CD4-positive, alpha-beta memory T cell (primary cell): ENCODE results near the gene MACF1. TPM values are rescaled to one million over a fixed set of nuclear protein-coding genes. Genes with fewer than 3 reads are reported as not detected.
A peak's percentile ranks its signal among the peaks of the same experiment; 100 is the strongest.

Experiments
- CTCF ChIA-PET: fragments of 350-600 bp; sonication (Branson Sonifier 250); formaldehyde crosslinking; loops from one replicate; lab custom pipeline; 2021; ENCODE audit warnings: inconsistent platforms; ENCODE audit not compliant: partially characterized antibody; lab: Charles Lee
- POLR2A ChIA-PET: fragments of 350-600 bp; sonication (Branson Sonifier 250); formaldehyde crosslinking; loops from one replicate; lab custom pipeline; 2021; ENCODE audit not compliant: partially characterized antibody; lab: Charles Lee
- DNase-seq, 5 donors: peaks; one replicate each; pipeline versions ENCODE4 v3.0.0 to v3.0.0-alpha.2; 2020 to 2022; ENCODE audit warnings: mixed read lengths in 1 of 5
- H3K27ac ChIP-seq: one replicate; pipeline ENCODE4 v1.7.0; 2013; ENCODE audit warnings: low read depth, low read length
- H3K27me3 ChIP-seq: 2 replicates; pipeline ENCODE4 v1.7.0; 2013; ENCODE audit warnings: mild to moderate bottlenecking, low read length, moderate library complexity; ENCODE audit not compliant: insufficient read depth
- H3K36me3 ChIP-seq: 2 replicates; pipeline ENCODE4 v1.7.0; 2013; ENCODE audit warnings: mild to moderate bottlenecking, low read length, moderate library complexity; ENCODE audit not compliant: insufficient read depth
- H3K4me1 ChIP-seq: 2 replicates; pipeline ENCODE4 v1.7.0; 2013; ENCODE audit warnings: mild to moderate bottlenecking, low read length, moderate library complexity; ENCODE audit not compliant: insufficient read depth
- H3K4me3 ChIP-seq, 2 donors: one replicate each; pipeline ENCODE4 v1.7.0; 2013; ENCODE audit warnings: low read length in 2 of 2, mild to moderate bottlenecking in 1 of 2
- H3K9me3 ChIP-seq, 2 donors: one replicate each; pipeline ENCODE4 v1.7.0; 2013; ENCODE audit warnings: low read length in 2 of 2, control low read depth in 1 of 2; ENCODE audit not compliant: control insufficient read depth in 1 of 2
- H3K27ac Mint-ChIP-seq, 7 donors: one replicate each; pipeline ENCODE4 v1.8.0; 2020 to 2021; ENCODE audit warnings: mixed read lengths in 7 of 7, mild to moderate bottlenecking in 6 of 7, inconsistent platforms in 3 of 7, moderate library complexity in 3 of 7
- H3K27me3 Mint-ChIP-seq, 2 donors: one replicate each; pipeline ENCODE4 v1.8.0; 2020 to 2021; ENCODE audit warnings: mixed read lengths in 2 of 2
- H3K36me3 Mint-ChIP-seq, 2 donors: one replicate each; pipeline ENCODE4 v1.8.0; 2020 to 2021; ENCODE audit warnings: mixed read lengths in 2 of 2, inconsistent platforms in 1 of 2, mild to moderate bottlenecking in 1 of 2
- H3K4me1 Mint-ChIP-seq, 4 donors: one replicate each; pipeline ENCODE4 v1.8.0; 2020 to 2021; ENCODE audit warnings: mixed read lengths in 4 of 4, mild to moderate bottlenecking in 1 of 4
- H3K4me3 Mint-ChIP-seq, 8 donors: one replicate each; pipeline ENCODE4 v1.8.0; 2020 to 2021; ENCODE audit warnings: mixed read lengths in 8 of 8, mild to moderate bottlenecking in 7 of 8, moderate library complexity in 6 of 8, inconsistent platforms in 3 of 8
- H3K9me3 Mint-ChIP-seq, 8 donors: one replicate each; pipeline ENCODE4 v1.8.0; 2020 to 2021; ENCODE audit warnings: mixed read lengths in 8 of 8, mild to moderate bottlenecking in 5 of 8, inconsistent platforms in 3 of 8, moderate library complexity in 1 of 8
- intact Hi-C: fragments of 100-400 bp; cut with micrococcal nuclease; formaldehyde crosslinking; loops from one replicate; pipeline ENCODE4 v1.15.1; 2023
- polyA plus RNA-seq, 2 donors: library from polyadenylated mRNA; unstranded; fragments of 300-500 nt; fragmentation: Illumina TruSeq; gene quantifications; one replicate each; pipeline ENCODE4 v1.2.3, GENCODE V29; 2021
- total RNA-seq, 2 experiments: library from RNA; stranded (reverse); gene quantifications; one replicate each; pipeline ENCODE4 v1.2.3, GENCODE V29; 2021

The MACF1 gene
- total and polyA plus RNA-seq, 4 experiments from 2014 or later: 6.8 to 387 (median 222) TPM

- intact Hi-C loops: no loop called here
- Histone ChIP-seq H3K4me1 (no peaks in the 10 kb centered on the region), H3K36me3 (no peaks in the 10 kb centered on the region), H3K27ac (no peak overlapping the region), H3K27me3 (no peaks in the 10 kb centered on the region), H3K4me3 (no peak overlapping the region), H3K9me3 (no peaks in the 10 kb centered on the region)
- ChIA-PET POLR2A (no interaction called here), CTCF (interaction anchor here (1.9 kb wide), 1 partner anchor 13 kb away, joined by 5 read pairs; no protein-coding TSS in a partner anchor)
- Mint-ChIP-seq H3K4me1 (no peaks in the 10 kb centered on the region), H3K27ac (no peak overlapping the region), H3K4me3 (no peak overlapping the region), H3K27me3 (peaks cover 0 to 2% of the 10 kb centered on the region in 2 donors), H3K36me3 (no peaks in the 10 kb centered on the region), H3K9me3 (no peaks in the 10 kb centered on the region)
- no peak for DNase-seq
Measured at GRCh38 chr1:39170731-39171667, 33.5 kb upstream of the MACF1 start.

DNA sequence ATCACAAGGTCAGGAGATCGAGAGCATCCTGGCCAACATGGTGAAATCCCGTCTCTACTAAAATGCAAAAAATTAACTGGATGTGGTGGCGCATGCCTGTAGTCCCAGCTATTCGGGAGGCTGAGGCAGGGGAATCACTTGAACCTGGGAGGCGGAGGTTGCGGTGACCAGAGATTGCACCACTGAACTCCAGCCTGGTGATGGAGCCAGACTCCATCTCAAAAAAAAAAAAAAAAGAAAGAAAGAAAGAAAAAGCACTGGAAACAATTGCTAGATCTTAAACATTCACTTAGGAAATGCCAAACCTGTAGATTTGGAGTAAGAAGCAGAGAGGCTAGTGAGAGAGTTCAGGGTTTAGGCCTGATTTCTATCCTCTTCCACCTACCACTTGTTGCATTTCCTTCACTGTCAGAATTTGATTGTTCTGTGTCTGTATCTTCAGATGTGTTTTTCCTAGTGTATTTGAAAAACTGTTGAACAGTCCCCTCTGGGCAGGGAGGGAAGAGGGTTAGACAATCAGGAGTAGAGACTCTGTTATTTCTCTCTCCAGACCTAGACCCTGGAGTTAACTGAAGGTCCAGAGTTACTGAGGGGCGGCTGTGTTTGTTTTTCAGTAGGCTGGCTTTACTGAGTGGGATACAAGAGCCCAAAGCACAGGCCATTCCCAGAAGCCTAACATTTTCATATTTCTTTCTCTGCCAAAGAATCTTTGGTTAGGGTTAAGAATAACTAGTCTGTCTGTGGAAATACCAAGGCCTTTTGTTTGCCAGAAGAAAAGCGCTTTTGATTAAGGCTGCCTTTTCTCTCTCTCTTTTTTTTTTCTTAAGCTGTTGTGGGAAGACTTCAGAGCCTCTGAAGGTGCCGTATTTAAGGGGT lies 31.1 kb upstream of the MACF1 start:
- Mint-ChIP-seq H3K4me1 (no peaks in the 10 kb centered on the region), H3K36me3 (no peaks in the 10 kb centered on the region), H3K4me3 (no peak overlapping the region), H3K27me3 (peaks cover 0 to 2% of the 10 kb centered on the region in 2 donors), H3K27ac (no peak overlapping the region), H3K9me3 (no peaks in the 10 kb centered on the region)
- Histone ChIP-seq H3K27ac (no peak overlapping the region), H3K36me3 (no peaks in the 10 kb centered on the region), H3K4me1 (no peaks in the 10 kb centered on the region), H3K27me3 (no peaks in the 10 kb centered on the region), H3K9me3 (no peaks in the 10 kb centered on the region), H3K4me3 (no peak overlapping the region)
- ChIA-PET POLR2A (no interaction called here), CTCF (interaction anchor here (0.6 to 1.1 kb wide), 3 partner anchors 10 to 117 kb away, joined by 3 to 5 read pairs (median 5); no protein-coding TSS in a partner anchor)
- DNase-seq: no peak
- intact Hi-C loops: no loop called here

DNA sequence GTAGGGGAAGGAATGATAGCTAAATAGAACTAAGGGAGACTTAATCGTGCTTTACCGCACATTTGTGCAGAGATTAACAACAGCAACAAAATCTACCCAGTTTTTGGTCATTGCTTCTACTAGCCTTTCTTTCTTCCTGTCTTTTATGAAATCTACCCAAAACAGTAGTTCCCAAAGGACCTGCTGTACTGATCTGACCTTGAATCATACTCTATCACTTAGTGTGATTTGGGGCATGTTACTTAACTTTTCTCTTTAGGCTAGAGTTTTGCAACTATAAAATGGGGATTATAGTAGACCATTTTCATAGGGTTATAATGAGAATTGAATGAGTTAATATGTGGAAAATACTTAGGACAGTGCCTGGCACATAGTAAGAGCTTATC lies 30.5 kb upstream of the MACF1 start:
- H3K9me3 Mint-ChIP-seq: no peaks in the 10 kb centered on the region
- ChIA-PET CTCF (interaction anchor here (0.6 to 1.1 kb wide), 3 partner anchors 10 to 117 kb away, joined by 3 to 5 read pairs (median 5); no protein-coding TSS in a partner anchor), POLR2A (interaction anchor here (0.7 kb wide), 1 partner anchor 10 kb away, joined by 3 read pairs; no protein-coding TSS in a partner anchor)
- H3K4me3 ChIP-seq: no peak overlapping the region
- no peaks in the 10 kb centered on the region for H3K9me3 ChIP-seq
- H3K36me3 ChIP-seq: no peaks in the 10 kb centered on the region
- no peak overlapping the region for H3K27ac ChIP-seq
- H3K27me3 ChIP-seq: no peaks in the 10 kb centered on the region
- intact Hi-C loops: no loop called here
- no peak for DNase-seq
- H3K27me3 Mint-ChIP-seq: peaks cover 0 to 2% of the 10 kb centered on the region in 2 donors
- no peaks in the 10 kb centered on the region for H3K36me3 Mint-ChIP-seq
- no peak overlapping the region for H3K4me3 Mint-ChIP-seq
- no peaks in the 10 kb centered on the region for H3K4me1 ChIP-seq
- no peak overlapping the region for H3K27ac Mint-ChIP-seq
- H3K4me1 Mint-ChIP-seq: no peaks in the 10 kb centered on the region

GRCh38 chr1:39174390-39175081 lies 30.0 kb upstream of the MACF1 start:
- Histone ChIP-seq H3K9me3 (no peaks in the 10 kb centered on the region), H3K27me3 (no peaks in the 10 kb centered on the region), H3K27ac (no peak overlapping the region), H3K4me1 (no peaks in the 10 kb centered on the region), H3K36me3 (no peaks in the 10 kb centered on the region), H3K4me3 (no peak overlapping the region)
- CTCF ChIA-PET: interaction anchor here (0.6 to 1.1 kb wide), 3 partner anchors 9 to 116 kb away, joined by 3 to 5 read pairs (median 5); no protein-coding TSS in a partner anchor
- DNase-seq: no peak
- Mint-ChIP-seq H3K4me3 (no peak overlapping the region), H3K9me3 (no peaks in the 10 kb centered on the region), H3K27ac (no peak overlapping the region), H3K36me3 (no peaks in the 10 kb centered on the region), H3K4me1 (no peaks in the 10 kb centered on the region), H3K27me3 (peaks cover 0 to 2% of the 10 kb centered on the region in 2 donors)
- POLR2A ChIA-PET: interaction anchor here (0.7 kb wide), 1 partner anchor 9 kb away, joined by 3 read pairs; no protein-coding TSS in a partner anchor
- intact Hi-C loops: no loop called here

GRCh38 chr1:39177706-39178105 lies 26.8 kb upstream of the MACF1 start:
- H3K9me3 ChIP-seq: no peaks in the 10 kb centered on the region
- Mint-ChIP-seq H3K9me3 (no peaks in the 10 kb centered on the region), H3K4me1 (no peaks in the 10 kb centered on the region), H3K4me3 (no peak overlapping the region), H3K27ac (no peak overlapping the region), H3K27me3 (no peaks in the 10 kb centered on the region), H3K36me3 (no peaks in the 10 kb centered on the region)
- POLR2A ChIA-PET: no interaction called here
- CTCF ChIA-PET: no interaction called here
- no peak overlapping the region for H3K4me3 ChIP-seq
- no peaks in the 10 kb centered on the region for H3K27me3 ChIP-seq
- no peak overlapping the region for H3K27ac ChIP-seq
- no peaks in the 10 kb centered on the region for H3K36me3 ChIP-seq
- no peak for DNase-seq
- no peaks in the 10 kb centered on the region for H3K4me1 ChIP-seq
- intact Hi-C loops: no loop called here

GRCh38 chr1:39178541-39179431 lies 25.7 kb upstream of the MACF1 start:
- H3K4me3 ChIP-seq: no peak overlapping the region
- no peaks in the 10 kb centered on the region for H3K36me3 Mint-ChIP-seq
- no peak overlapping the region for H3K27ac ChIP-seq
- no peaks in the 10 kb centered on the region for H3K36me3 ChIP-seq
- no peaks in the 10 kb centered on the region for H3K9me3 Mint-ChIP-seq
- H3K4me1 Mint-ChIP-seq: peaks cover 5 to 11% (median 6%) of the 10 kb centered on the region in 4 donors
- no peak overlapping the region for H3K4me3 Mint-ChIP-seq
- no peaks in the 10 kb centered on the region for H3K27me3 Mint-ChIP-seq
- CTCF ChIA-PET: interaction anchor here (0.6 to 17.2 kb wide), 3 partner anchors 11 to 81 kb away, joined by 3 to 820 read pairs (median 4); no protein-coding TSS in a partner anchor
- H3K27ac Mint-ChIP-seq: peak overlapping the region in 2 of 7 donors; percentile 42 to 55
- intact Hi-C loops: no loop called here
- POLR2A ChIA-PET: interaction anchor here (1.3 kb wide), 1 partner anchor 14 kb away, joined by 4 read pairs; no protein-coding TSS in a partner anchor
- no peaks in the 10 kb centered on the region for H3K9me3 ChIP-seq
- H3K4me1 ChIP-seq: peaks cover 9% of the 10 kb centered on the region
- no peak for DNase-seq
- no peaks in the 10 kb centered on the region for H3K27me3 ChIP-seq
